GM23248 (cell line): Measurements from ENCODE around the gene FEV. TPM values are rescaled to one million over a fixed set of nuclear protein-coding genes. Genes with fewer than 3 reads are reported as not detected.

Source experiments
- DNase-seq: peaks from one replicate; pipeline ENCODE4 v3.0.0-alpha.2; 2015
- H2AFZ ChIP-seq: fragments of 200-600 bp; sonication (generic); 2 replicates; pipeline ENCODE4 v1.6.1; 2016; ENCODE audit warnings: antibody characterized with exemption
- H3F3A ChIP-seq: fragments of 200-600 bp; sonication (generic); 2 replicates; pipeline ENCODE4 v1.6.1; 2016; ENCODE audit warnings: mild to moderate bottlenecking, antibody characterized with exemption, mixed run types; ENCODE audit not compliant: insufficient read depth
- H3K27ac ChIP-seq: fragments of 200-600 bp; sonication (generic); 2 replicates; pipeline ENCODE4 v1.5.1; 2016; ENCODE audit warnings: mild to moderate bottlenecking
- H3K27me3 ChIP-seq: fragments of 200-600 bp; sonication (generic); replicated peaks from 2 replicates; pipeline ENCODE4 v1.6.1; 2016; ENCODE audit warnings: mild to moderate bottlenecking; ENCODE audit not compliant: insufficient read depth
- H3K36me3 ChIP-seq: fragments of 200-600 bp; sonication (generic); 2 replicates; pipeline ENCODE4 v1.6.1; 2016; ENCODE audit warnings: low read depth, mild to moderate bottlenecking
- H3K4me1 ChIP-seq: fragments of 200-600 bp; sonication (generic); 2 replicates; pipeline ENCODE4 v1.6.1; 2016; ENCODE audit warnings: mild to moderate bottlenecking; ENCODE audit not compliant: insufficient read depth
- H3K4me2 ChIP-seq: fragments of 200-600 bp; sonication (generic); one replicate; pipeline ENCODE4 v1.6.1; 2016; ENCODE audit warnings: mild to moderate bottlenecking; ENCODE audit not compliant: unreplicated experiment
- H3K4me3 ChIP-seq: fragments of 200-600 bp; sonication (generic); 2 replicates; pipeline ENCODE4 v1.5.1; 2016; ENCODE audit warnings: mild to moderate bottlenecking
- H3K79me2 ChIP-seq: fragments of 200-600 bp; sonication (generic); 2 replicates; pipeline ENCODE4 v1.6.1; 2016; ENCODE audit warnings: mild to moderate bottlenecking; ENCODE audit not compliant: insufficient read depth
- H3K9ac ChIP-seq: fragments of 200-600 bp; sonication (generic); 2 replicates; pipeline ENCODE4 v1.6.1; 2016; ENCODE audit warnings: mild to moderate bottlenecking
- H3K9me2 ChIP-seq: fragments of 200-600 bp; sonication (generic); 2 replicates; pipeline ENCODE4 v1.6.1; 2016; ENCODE audit warnings: mixed run types, mild to moderate bottlenecking, moderate library complexity; ENCODE audit not compliant: insufficient read depth
- H3K9me3 ChIP-seq: fragments of 200-600 bp; sonication (generic); one replicate; pipeline ENCODE4 v1.6.1; 2017; ENCODE audit warnings: low read depth
- H4K20me1 ChIP-seq: fragments of 200-600 bp; sonication (generic); 2 replicates; pipeline ENCODE4 v1.6.0; 2016; ENCODE audit not compliant: insufficient read depth
- EZH2 ChIP-seq: fragments of 200-600 bp; sonication (generic); IDR thresholded peaks from 2 replicates; pipeline ENCODE4 v1.6.1; 2018; ENCODE audit warnings: antibody characterized with exemption, mild to moderate bottlenecking; ENCODE audit not compliant: insufficient read depth, poor library complexity, severe bottlenecking
- EZH2phosphoT487 ChIP-seq: fragments of 200-600 bp; sonication (generic); IDR thresholded peaks from 2 replicates; pipeline ENCODE4 v1.6.1; 2018; ENCODE audit warnings: antibody characterized with exemption, moderate library complexity, mild to moderate bottlenecking, low read depth; ENCODE audit not compliant: insufficient read depth
- WGBS, 2 experiments: methylation state at CpG; one replicate each; pipeline ENCODE4 v1.1.6; 2015 to 2017; ENCODE audit warnings: low lambda C conversion rate in 2 of 2, low coverage in 1 of 2; ENCODE audit errors: missing lambda C conversion rate in 2 of 2; 5-methylcytosine and 5-hydroxymethylcytosine counted together
- in situ Hi-C: fragments of 300-500 bp; cut with MboI; formaldehyde crosslinking; loops from 2 replicates; pipeline ENCODE4 v1.15.0; 2020
- polyA plus RNA-seq: library from polyadenylated mRNA; unstranded; fragments of >200 nt; fragmentation: Nextera tagmentation; extraction: Ambion mirVana; gene quantifications from 2 replicates; pipeline ENCODE4 v1.2.1, GENCODE V29; 2016
- total RNA-seq: library from RNA; depleted of rRNA; stranded (reverse); fragments of >200 nt; shearing (Covaris generic); gene quantifications from 2 replicates; pipeline ENCODE4 v1.2.3, GENCODE V29; 2014

The FEV gene
- total and polyA plus RNA-seq, 2 experiments from 2014 or later, result not detected

GRCh38 chr2:218983263-218983933 lies 1.6 kb downstream of the FEV start:
- peaks cover 83% of the 10 kb centered on the region for H3K27me3 ChIP-seq
- no peaks in the 10 kb centered on the region for H3K9me3 ChIP-seq
- no peak overlapping the region for H3K27ac ChIP-seq
- no peak overlapping the region for H3K4me2 ChIP-seq
- no peaks in the 10 kb centered on the region for H4K20me1 ChIP-seq
- no peaks in the 10 kb centered on the region for H3K4me1 ChIP-seq
- TF ChIP-seq EZH2 (peak; percentile 82), EZH2phosphoT487 (0 out of 2 replicates have a peak, but pooled peaks have one; percentile 15)
- H3K36me3 ChIP-seq, result no peaks in the 10 kb centered on the region
- in situ Hi-C loops, result no loop called here
- 8 to 9% methylated on average over 23 of the region's 23 CpGs for WGBS, 2 experiments
- H3K9ac ChIP-seq, result no peak overlapping the region
- H2AFZ ChIP-seq, result no peak overlapping the region
- H3K79me2 ChIP-seq, result no peaks in the 10 kb centered on the region
- DNase-seq, result no peak
- no peak overlapping the region for H3K4me3 ChIP-seq
- no peaks in the 10 kb centered on the region for H3K9me2 ChIP-seq
- H3F3A ChIP-seq, result no peaks in the 10 kb centered on the region

DNA sequence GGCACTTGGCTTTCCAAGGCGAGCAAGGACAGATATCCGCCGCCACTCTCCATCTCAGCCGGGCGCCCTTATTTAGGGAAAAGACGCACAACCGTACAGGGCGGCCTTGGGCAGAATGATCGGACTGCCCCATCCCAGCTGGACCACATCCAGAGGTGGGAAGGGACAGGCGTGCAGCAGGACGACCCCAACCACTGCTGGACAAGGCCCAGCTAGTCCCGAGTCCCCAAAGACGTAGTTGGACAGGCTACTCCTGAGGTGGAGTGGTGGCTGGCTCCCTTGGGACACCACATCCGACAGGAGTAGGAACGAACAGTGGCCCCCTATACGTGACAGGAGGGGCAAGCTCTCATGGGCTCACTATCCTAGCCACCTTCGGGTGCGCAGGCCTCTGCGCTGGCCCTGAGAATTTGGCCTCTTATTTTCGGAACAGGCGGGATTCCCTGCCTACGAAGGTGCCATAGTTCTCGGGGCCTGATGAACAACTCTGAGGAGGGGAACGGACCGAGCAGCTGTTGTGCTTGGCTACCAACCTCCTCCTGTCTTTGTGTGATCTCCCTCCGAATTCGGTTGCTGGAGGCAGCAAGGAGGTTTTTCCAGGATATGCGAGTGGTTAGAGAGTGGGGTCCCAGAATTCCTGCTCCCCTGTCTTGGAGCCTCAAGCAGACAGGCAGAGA lies 2.3 kb downstream of the FEV start:
- Histone ChIP-seq H3K36me3 (no peaks in the 10 kb centered on the region), H3K4me2 (no peak overlapping the region), H2AFZ (no peak overlapping the region), H3K27ac (no peak overlapping the region), H3K9me2 (no peaks in the 10 kb centered on the region), H3K4me1 (no peaks in the 10 kb centered on the region), H3F3A (no peaks in the 10 kb centered on the region), H3K4me3 (no peak overlapping the region), H3K9ac (no peak overlapping the region), H3K79me2 (no peaks in the 10 kb centered on the region), H3K27me3 (peaks cover 81% of the 10 kb centered on the region), H4K20me1 (no peaks in the 10 kb centered on the region), H3K9me3 (no peaks in the 10 kb centered on the region)
- no peak for DNase-seq
- no peak for TF ChIP-seq EZH2phosphoT487
- TF ChIP-seq EZH2, result no peak
- in situ Hi-C loops, result no loop called here
- 6 to 7% methylated on average over 28 of the region's 28 CpGs for WGBS, 2 experiments

GRCh38 chr2:218981881-218982585 lies 3.0 kb downstream of the FEV start:
- Histone ChIP-seq H3K9ac (no peak overlapping the region), H2AFZ (no peak overlapping the region), H3K4me2 (peak overlapping the region; percentile 61), H3F3A (no peaks in the 10 kb centered on the region), H3K27ac (no peak overlapping the region), H3K27me3 (peaks cover 81% of the 10 kb centered on the region), H3K4me1 (no peaks in the 10 kb centered on the region), H3K36me3 (no peaks in the 10 kb centered on the region), H3K9me3 (no peaks in the 10 kb centered on the region), H3K79me2 (no peaks in the 10 kb centered on the region), H3K9me2 (no peaks in the 10 kb centered on the region), H4K20me1 (no peaks in the 10 kb centered on the region), H3K4me3 (no peak overlapping the region)
- DNase-seq, result peak; percentile 62
- peak; percentile 67 for TF ChIP-seq EZH2
- TF ChIP-seq EZH2phosphoT487, result no peak
- WGBS, 2 experiments, result 3% methylated on average over 48 to 54 of the region's 69 CpGs
- in situ Hi-C loops, result no loop called here

- H3K27me3 ChIP-seq, result peaks cover 81% of the 10 kb centered on the region
- in situ Hi-C loops, result no loop called here
- H3K4me2 ChIP-seq, result no peak overlapping the region
- TF ChIP-seq EZH2phosphoT487 (peak; percentile 75; the same call in 1 of the 2 replicates), EZH2 (peak; percentile 99)
- H3K79me2 ChIP-seq, result no peaks in the 10 kb centered on the region
- no peaks in the 10 kb centered on the region for H4K20me1 ChIP-seq
- H3F3A ChIP-seq, result no peaks in the 10 kb centered on the region
- H3K9me3 ChIP-seq, result no peaks in the 10 kb centered on the region
- H2AFZ ChIP-seq, result no peak overlapping the region
- H3K36me3 ChIP-seq, result no peaks in the 10 kb centered on the region
- no peak overlapping the region for H3K27ac ChIP-seq
- H3K9ac ChIP-seq, result no peak overlapping the region
- H3K4me3 ChIP-seq, result no peak overlapping the region
- no peaks in the 10 kb centered on the region for H3K4me1 ChIP-seq
- H3K9me2 ChIP-seq, result no peaks in the 10 kb centered on the region
- no peak for DNase-seq
- WGBS, 2 experiments, result 2 to 5% methylated on average over 37 to 40 of the region's 46 CpGs
These were observed 3.5 kb downstream of the FEV start for GRCh38 chr2:218981390-218981880.
